H9 (cell line): ENCODE measurements around the gene TMEM240. TPM values are rescaled to one million over a fixed set of nuclear protein-coding genes. Genes with fewer than 3 reads are reported as not detected.

Experiments
- DNase-seq: peaks from one replicate; pipeline ENCODE4 v3.0.0-alpha.2; 2017
- H2AFZ ChIP-seq: one replicate; pipeline ENCODE4 v1.6.1; 2013; ENCODE audit warnings: mild to moderate bottlenecking, low read length, control low read depth, moderate library complexity
- H2AK5ac ChIP-seq: 2 replicates; pipeline ENCODE4 v1.6.1; 2013; ENCODE audit warnings: low read length, control low read depth, mixed read lengths; ENCODE audit not compliant: insufficient read length
- H2BK120ac ChIP-seq: one replicate; pipeline ENCODE4 v1.6.1; 2013; ENCODE audit warnings: low read depth, mild to moderate bottlenecking, low read length, control low read depth, inconsistent platforms; ENCODE audit not compliant: poor library complexity, severe bottlenecking
- H2BK12ac ChIP-seq: 2 replicates; pipeline ENCODE4 v1.6.1; 2013; ENCODE audit warnings: low read length, control low read depth, mixed read lengths, low read depth; ENCODE audit not compliant: insufficient read length
- H2BK15ac ChIP-seq: 2 replicates; pipeline ENCODE4 v1.6.1; 2013; ENCODE audit warnings: low read depth, low read length, control low read depth
- H2BK20ac ChIP-seq: one replicate; pipeline ENCODE4 v1.6.1; 2013; ENCODE audit warnings: low read depth, mild to moderate bottlenecking, low read length, control low read depth, inconsistent platforms; ENCODE audit not compliant: poor library complexity, severe bottlenecking
- H2BK5ac ChIP-seq: 2 replicates; pipeline ENCODE4 v1.6.1; 2013; ENCODE audit warnings: low read length, control low read depth, mixed read lengths; ENCODE audit not compliant: insufficient read length
- H3K14ac ChIP-seq: 2 replicates; pipeline ENCODE4 v1.6.1; 2013; ENCODE audit warnings: low read length, control low read depth; ENCODE audit not compliant: insufficient read depth
- H3K18ac ChIP-seq: 2 replicates; pipeline ENCODE4 v1.6.1; 2013; ENCODE audit warnings: low read depth, mild to moderate bottlenecking, mixed read lengths, low read length, control low read depth; ENCODE audit not compliant: insufficient read length
- H3K23ac ChIP-seq: 2 replicates; pipeline ENCODE4 v1.6.1; 2013; ENCODE audit warnings: low read length, control low read depth, mixed read lengths, low read depth; ENCODE audit not compliant: insufficient read length
- H3K23me2 ChIP-seq: 2 replicates; pipeline ENCODE4 v1.6.1; 2013; ENCODE audit warnings: low read depth, mild to moderate bottlenecking, mixed read lengths, low read length, control low read depth; ENCODE audit not compliant: insufficient read length, poor library complexity, severe bottlenecking
- H3K27ac ChIP-seq: 2 replicates; pipeline ENCODE4 v1.5.1; 2013; ENCODE audit warnings: low read length, control low read depth, mixed read lengths, low read depth; ENCODE audit not compliant: insufficient read length
- H3K27me3 ChIP-seq: 2 replicates; pipeline ENCODE4 v1.6.1; 2013; ENCODE audit warnings: low read length, control low read depth, inconsistent platforms; ENCODE audit not compliant: insufficient read depth
- H3K4ac ChIP-seq: 2 replicates; pipeline ENCODE4 v1.6.1; 2013; ENCODE audit warnings: low read depth, mild to moderate bottlenecking, control low read depth, inconsistent platforms, low read length, moderate library complexity
- H3K4me1 ChIP-seq: 2 replicates; pipeline ENCODE4 v1.6.1; 2013; ENCODE audit warnings: low read length, control low read depth, inconsistent platforms; ENCODE audit not compliant: insufficient read depth
- H3K4me2 ChIP-seq: 2 replicates; pipeline ENCODE4 v1.6.1; 2013; ENCODE audit warnings: low read length, control low read depth, mixed read lengths; ENCODE audit not compliant: insufficient read length, insufficient read depth
- H3K56ac ChIP-seq: 2 replicates; pipeline ENCODE4 v1.6.1; 2013; ENCODE audit warnings: low read depth, mild to moderate bottlenecking, mixed read lengths, low read length, control low read depth; ENCODE audit not compliant: insufficient read length
- H3K79me1 ChIP-seq: 2 replicates; pipeline ENCODE4 v1.6.1; 2013; ENCODE audit warnings: low read depth, mild to moderate bottlenecking, moderate library complexity, low read length, control low read depth, inconsistent platforms; ENCODE audit not compliant: insufficient read depth, poor library complexity, severe bottlenecking
- H3K79me2 ChIP-seq: 2 replicates; pipeline ENCODE4 v1.6.1; 2013; ENCODE audit warnings: low read length, control low read depth, inconsistent platforms; ENCODE audit not compliant: insufficient read depth
- H3K9ac ChIP-seq: 2 replicates; pipeline ENCODE4 v1.6.1; 2013; ENCODE audit warnings: low read length, control low read depth, mixed read lengths; ENCODE audit not compliant: insufficient read length; ENCODE audit errors: extremely low read depth
- H3K9me3 ChIP-seq: one replicate; pipeline ENCODE4 v1.6.1; 2013; ENCODE audit warnings: low read depth, low read length, inconsistent platforms; ENCODE audit not compliant: control insufficient read depth
- H3T11ph ChIP-seq: one replicate; pipeline ENCODE4 v1.6.1; 2013; ENCODE audit warnings: mild to moderate bottlenecking, low read length, control low read depth, inconsistent platforms
- H4K20me1 ChIP-seq: one replicate; pipeline ENCODE4 v1.6.1; 2013; ENCODE audit not compliant: control insufficient read depth, insufficient read length, insufficient read depth
- H4K5ac ChIP-seq: 2 replicates; pipeline ENCODE4 v1.6.1; 2013; ENCODE audit warnings: low read depth, mild to moderate bottlenecking, mixed read lengths, low read length, control low read depth; ENCODE audit not compliant: insufficient read length
- H4K8ac ChIP-seq: replicated peaks from 2 replicates; pipeline ENCODE4 v1.6.1; 2013; ENCODE audit warnings: low read length, control low read depth, mixed read lengths, low read depth; ENCODE audit not compliant: insufficient read length
- H4K91ac ChIP-seq: 2 replicates; pipeline ENCODE4 v1.6.1; 2013; ENCODE audit warnings: low read depth, mild to moderate bottlenecking, moderate library complexity, mixed read lengths, low read length, control low read depth; ENCODE audit not compliant: insufficient read length
- H3K27ac Mint-ChIP-seq, 3 experiments: 2 replicates in 2 of 3; 3 replicates in 1 of 3; pipeline ENCODE4 v1.8.0; 2020 to 2021; ENCODE audit warnings: mixed read lengths in 3 of 3, mild to moderate bottlenecking in 1 of 3, moderate library complexity in 1 of 3
- H3K27me3 Mint-ChIP-seq: 2 replicates; pipeline ENCODE4 v1.8.0; 2021; ENCODE audit warnings: low read depth, mild to moderate bottlenecking, moderate library complexity, mixed read lengths
- H3K36me3 Mint-ChIP-seq, 3 experiments: 2 replicates in 2 of 3; 3 replicates in 1 of 3; pipeline ENCODE4 v1.8.0; 2020 to 2021; ENCODE audit warnings: low read depth in 3 of 3, mixed read lengths in 3 of 3; ENCODE audit not compliant: insufficient read depth in 1 of 3
- H3K4me1 Mint-ChIP-seq, 2 experiments: 2 replicates each; pipeline ENCODE4 v1.8.0; 2020; ENCODE audit warnings: mixed read lengths in 2 of 2
- H3K4me3 Mint-ChIP-seq, 2 experiments: 2 replicates in 1 of 2; 3 replicates in 1 of 2; pipeline ENCODE4 v1.8.0; 2020 to 2021; ENCODE audit warnings: mild to moderate bottlenecking in 2 of 2, mixed read lengths in 2 of 2, moderate library complexity in 1 of 2
- H3K9me3 Mint-ChIP-seq, 2 experiments: 2 replicates in 1 of 2; 3 replicates in 1 of 2; pipeline ENCODE4 v1.8.0; 2020; ENCODE audit warnings: mild to moderate bottlenecking in 2 of 2, mixed read lengths in 2 of 2, moderate library complexity in 1 of 2
- WGBS: extraction: QIAGEN DNeasy Blood & Tissue Kit; methylation state at CpG from one replicate; pipeline ENCODE4 v1.1.7; 2013; ENCODE audit warnings: missing lambda C conversion rate, low lambda C conversion rate, mixed read lengths; ENCODE audit not compliant: insufficient read length; ENCODE audit errors: extremely low coverage; 5-methylcytosine and 5-hydroxymethylcytosine counted together
- total RNA-seq: library from RNA; stranded (reverse); gene quantifications from 2 replicates; pipeline ENCODE4 v1.2.1, GENCODE V29; 2021
- TF ChIP-seq, protein P1 (sequence below): fragments of 200-600 bp; sonication (generic); conservative IDR thresholded peaks from 3 replicates; pipeline ENCODE4 v1.8.0; 2021; ENCODE audit warnings: antibody characterized with exemption, mild to moderate bottlenecking

The TMEM240 gene
- total RNA-seq, 1 experiment from 2014 or later = 8.7 TPM

- no peak overlapping the region for H3K4me2 ChIP-seq
- no peaks in the 10 kb centered on the region for H3K9me3 ChIP-seq
- H3K4me1 ChIP-seq = no peaks in the 10 kb centered on the region
- H3K14ac ChIP-seq = no peak overlapping the region
- no peak overlapping the region for H3K18ac ChIP-seq
- H4K5ac ChIP-seq = no peak overlapping the region
- no peak overlapping the region for H4K8ac ChIP-seq
- no peaks in the 10 kb centered on the region for H3K23me2 ChIP-seq
- H3K23ac ChIP-seq = no peak overlapping the region
- no peaks in the 10 kb centered on the region for H3K9me3 Mint-ChIP-seq
- H3K79me1 ChIP-seq = peaks cover 9% of the 10 kb centered on the region
- H3K4ac ChIP-seq = no peak overlapping the region
- H2BK15ac ChIP-seq = no peak overlapping the region
- no peak for DNase-seq
- no peaks in the 10 kb centered on the region for H3K27me3 Mint-ChIP-seq
- peak overlapping the region in 2 of 3 experiments; percentile 80 to 88; a peak in 4 of 7 replicates for H3K27ac Mint-ChIP-seq
- no peak overlapping the region for H3K27ac ChIP-seq
- H4K91ac ChIP-seq = no peak overlapping the region
- no peaks in the 10 kb centered on the region for H3K27me3 ChIP-seq
- peaks cover 13 to 17% of the 10 kb centered on the region in 2 experiments for H3K4me1 Mint-ChIP-seq
- no CpG with 5 or more reads among the region's 10 CpGs for WGBS
- H3K79me2 ChIP-seq = peaks cover 45% of the 10 kb centered on the region
- H4K20me1 ChIP-seq = peaks cover 3% of the 10 kb centered on the region
- no peak overlapping the region for H3K9ac ChIP-seq
- no peak overlapping the region for H2AK5ac ChIP-seq
- H3K36me3 Mint-ChIP-seq = peaks cover 37 to 71% (median 61%) of the 10 kb centered on the region in 3 experiments
- no peak overlapping the region for H3K56ac ChIP-seq
- no peak overlapping the region for H3T11ph ChIP-seq
- no peak overlapping the region for H2AFZ ChIP-seq
- no peak overlapping the region for H2BK12ac ChIP-seq
- TF ChIP-seq, protein P1, sequence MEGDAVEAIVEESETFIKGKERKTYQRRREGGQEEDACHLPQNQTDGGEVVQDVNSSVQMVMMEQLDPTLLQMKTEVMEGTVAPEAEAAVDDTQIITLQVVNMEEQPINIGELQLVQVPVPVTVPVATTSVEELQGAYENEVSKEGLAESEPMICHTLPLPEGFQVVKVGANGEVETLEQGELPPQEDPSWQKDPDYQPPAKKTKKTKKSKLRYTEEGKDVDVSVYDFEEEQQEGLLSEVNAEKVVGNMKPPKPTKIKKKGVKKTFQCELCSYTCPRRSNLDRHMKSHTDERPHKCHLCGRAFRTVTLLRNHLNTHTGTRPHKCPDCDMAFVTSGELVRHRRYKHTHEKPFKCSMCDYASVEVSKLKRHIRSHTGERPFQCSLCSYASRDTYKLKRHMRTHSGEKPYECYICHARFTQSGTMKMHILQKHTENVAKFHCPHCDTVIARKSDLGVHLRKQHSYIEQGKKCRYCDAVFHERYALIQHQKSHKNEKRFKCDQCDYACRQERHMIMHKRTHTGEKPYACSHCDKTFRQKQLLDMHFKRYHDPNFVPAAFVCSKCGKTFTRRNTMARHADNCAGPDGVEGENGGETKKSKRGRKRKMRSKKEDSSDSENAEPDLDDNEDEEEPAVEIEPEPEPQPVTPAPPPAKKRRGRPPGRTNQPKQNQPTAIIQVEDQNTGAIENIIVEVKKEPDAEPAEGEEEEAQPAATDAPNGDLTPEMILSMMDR = no peak
- no peak overlapping the region for H3K4me3 Mint-ChIP-seq
- no peak overlapping the region for H2BK20ac ChIP-seq
- no peak overlapping the region for H2BK120ac ChIP-seq
- H2BK5ac ChIP-seq = no peak overlapping the region
Observed at GRCh38 chr1:1565340-1565739, 24.9 kb upstream of the TMEM240 start.
